NCI-H2029 treated with DMSO at 0.1 percent for 48 hours (cell line): ENCODE data around the gene HDAC4.

ENCODE experiments used
- DNase-seq: peaks from one replicate; lab custom pipeline; 2025; lab: John Stamatoyannopoulos, UW

The HDAC4 gene

DNA sequence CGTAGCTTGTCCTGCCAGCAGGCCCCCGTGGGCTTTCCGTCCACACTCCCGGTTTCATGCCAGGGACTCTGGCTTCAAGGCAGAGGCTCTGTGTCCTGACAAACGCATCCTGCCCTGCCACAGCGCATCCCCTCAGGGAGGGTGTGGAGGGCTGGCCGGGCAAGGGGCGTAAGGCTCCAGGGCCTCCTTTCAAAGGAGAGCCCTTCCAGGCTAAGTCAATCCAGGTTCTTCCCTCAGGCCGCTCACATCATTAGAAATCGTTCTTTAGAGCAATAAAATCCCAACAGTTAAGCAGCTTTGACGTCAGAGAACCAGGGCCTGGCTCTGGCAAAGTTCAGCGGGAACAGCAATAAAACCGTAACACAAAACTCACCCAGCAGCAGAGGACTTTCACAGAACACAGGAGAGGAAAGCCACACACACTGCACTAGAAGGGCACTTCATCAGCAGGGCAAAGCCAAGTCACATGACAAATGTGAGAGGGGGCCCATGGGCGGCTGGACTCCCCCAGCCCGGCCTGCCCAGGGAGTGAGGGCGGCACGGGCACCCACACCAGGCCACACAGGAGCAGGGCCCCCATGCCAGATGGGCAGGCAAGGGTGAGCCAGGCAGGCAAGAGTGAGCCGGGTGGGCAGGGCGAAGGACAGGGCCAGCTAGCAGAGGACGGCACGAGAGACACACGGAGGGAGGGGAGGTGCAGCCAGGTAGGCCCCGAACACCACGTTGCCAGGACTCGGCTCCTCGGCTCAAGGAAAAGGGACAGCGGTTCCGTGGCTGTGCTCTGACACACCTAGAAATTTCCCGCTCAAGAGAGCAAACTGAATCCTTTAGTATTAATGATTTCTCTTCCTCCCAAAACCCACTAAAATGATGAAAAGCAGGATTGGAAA, 52.0 kb downstream of the HDAC4 start:
- no peak for DNase-seq

- no peak for DNase-seq
Observed at GRCh38 chr2:239346676-239347075, 54.1 kb downstream of the HDAC4 start.

- DNase-seq, result no peak
Observed at GRCh38 chr2:239345251-239345650, 55.6 kb downstream of the HDAC4 start.

DNA sequence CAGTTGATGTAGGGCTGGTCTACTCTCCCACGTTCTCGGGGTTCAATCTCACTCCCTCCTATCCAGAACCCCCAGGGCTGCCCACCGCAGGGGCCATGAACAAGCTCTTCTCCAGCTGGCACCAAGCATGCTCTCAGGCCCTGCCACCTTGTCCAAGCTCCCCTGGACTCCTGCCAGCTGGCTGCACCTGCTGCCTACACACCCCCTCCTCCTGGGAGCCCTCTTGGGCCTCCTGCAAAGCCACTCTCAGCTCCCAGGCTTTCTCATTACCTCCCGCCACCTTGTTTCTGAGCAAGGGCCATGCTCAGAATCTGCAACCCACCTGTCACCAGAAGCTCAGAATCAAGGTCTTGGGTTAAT, 56.0 kb downstream of the HDAC4 start:
- peak; percentile 79 for DNase-seq

DNA sequence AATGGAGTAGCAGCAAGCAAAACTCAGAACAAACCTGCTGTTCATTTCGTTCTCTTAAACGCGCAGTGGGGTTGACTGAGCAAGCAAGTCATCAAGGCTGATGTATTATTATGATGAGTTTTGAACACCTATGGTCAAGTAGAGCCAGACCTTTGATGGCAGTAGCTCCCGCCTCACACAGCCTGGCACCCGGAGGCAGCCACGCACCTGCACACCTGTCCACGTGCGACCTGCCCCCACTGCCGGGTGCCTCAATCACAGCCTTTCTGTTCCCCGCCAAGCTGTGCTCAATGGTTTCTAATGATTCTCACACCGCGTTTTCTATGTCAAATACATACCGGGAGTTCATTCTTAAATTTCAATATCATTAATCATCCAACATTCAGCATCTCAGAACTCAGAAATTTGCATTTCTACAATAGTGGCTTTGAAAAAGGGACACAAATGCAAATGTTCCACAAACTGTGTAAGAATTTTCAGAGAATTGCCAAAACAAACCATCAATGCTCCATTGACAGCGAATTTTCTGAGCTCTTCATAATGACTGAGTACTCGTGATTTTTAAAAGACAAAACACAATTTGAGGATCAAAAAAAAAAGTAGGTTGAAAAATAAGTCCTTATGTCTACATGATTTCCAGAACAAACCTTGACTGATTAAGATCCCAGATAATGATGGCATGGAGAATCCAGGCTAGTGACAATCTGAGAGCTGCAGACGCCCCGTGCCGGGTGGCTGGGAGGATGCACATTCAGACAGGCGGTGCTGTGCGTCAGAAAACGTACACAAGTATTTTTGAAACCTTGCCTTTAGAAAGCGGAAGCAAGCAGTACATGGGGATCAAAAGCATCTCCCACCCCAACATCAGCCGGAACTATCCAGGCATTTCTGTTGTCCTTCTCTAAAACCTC, 56.6 kb downstream of the HDAC4 start:
- DNase-seq, result no peak

DNA sequence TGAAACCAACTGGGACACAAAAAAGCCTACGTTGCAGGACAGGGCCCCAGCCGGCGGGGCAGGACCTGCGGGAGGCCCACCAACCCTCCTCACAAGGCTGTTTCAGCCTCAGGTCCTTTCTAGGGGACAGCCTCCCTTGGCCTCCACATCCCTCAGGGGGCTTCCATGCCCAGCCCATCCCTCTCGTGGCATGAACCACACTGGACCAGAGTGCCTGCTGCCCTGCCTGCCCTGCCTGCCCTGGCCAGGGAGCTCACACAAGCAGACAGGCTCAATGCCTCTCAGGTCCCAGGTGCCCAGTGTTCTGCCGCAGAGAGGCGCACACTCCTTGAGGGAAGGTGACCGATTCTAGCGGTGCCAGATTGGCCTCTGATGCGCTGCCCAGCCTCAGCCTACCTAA, 57.4 kb downstream of the HDAC4 start:
- no peak for DNase-seq

GRCh38 chr2:239341840-239342239, 59.0 kb downstream of the HDAC4 start:
- DNase-seq, result no peak

DNA sequence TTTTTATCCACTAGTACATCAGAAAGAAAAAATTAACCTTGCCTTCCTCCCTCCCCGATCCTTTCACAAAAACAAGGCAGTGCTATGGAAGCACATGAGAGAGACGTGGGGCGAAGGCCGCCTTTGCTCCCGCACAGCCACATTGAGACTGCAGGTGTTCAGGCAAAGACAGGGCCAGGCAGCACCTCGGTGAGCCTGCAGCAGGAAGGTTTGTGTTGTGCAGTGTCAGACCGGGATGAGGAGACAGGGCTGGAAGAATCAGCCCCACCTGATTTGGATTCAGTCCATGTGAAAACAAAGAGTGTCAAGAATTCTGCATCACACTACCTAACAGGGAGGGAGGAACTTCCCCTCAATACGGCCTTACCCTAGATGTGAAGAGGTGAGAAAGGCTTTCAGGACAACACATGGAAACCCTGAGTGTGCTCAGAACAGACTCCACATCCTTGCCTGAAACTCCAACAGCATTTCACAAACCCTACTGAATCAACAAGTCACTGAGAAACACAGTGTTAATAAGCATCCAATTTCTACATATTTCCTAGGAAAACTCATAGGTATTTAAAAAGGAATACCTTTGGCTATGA, 59.6 kb downstream of the HDAC4 start:
- no peak for DNase-seq

DNA sequence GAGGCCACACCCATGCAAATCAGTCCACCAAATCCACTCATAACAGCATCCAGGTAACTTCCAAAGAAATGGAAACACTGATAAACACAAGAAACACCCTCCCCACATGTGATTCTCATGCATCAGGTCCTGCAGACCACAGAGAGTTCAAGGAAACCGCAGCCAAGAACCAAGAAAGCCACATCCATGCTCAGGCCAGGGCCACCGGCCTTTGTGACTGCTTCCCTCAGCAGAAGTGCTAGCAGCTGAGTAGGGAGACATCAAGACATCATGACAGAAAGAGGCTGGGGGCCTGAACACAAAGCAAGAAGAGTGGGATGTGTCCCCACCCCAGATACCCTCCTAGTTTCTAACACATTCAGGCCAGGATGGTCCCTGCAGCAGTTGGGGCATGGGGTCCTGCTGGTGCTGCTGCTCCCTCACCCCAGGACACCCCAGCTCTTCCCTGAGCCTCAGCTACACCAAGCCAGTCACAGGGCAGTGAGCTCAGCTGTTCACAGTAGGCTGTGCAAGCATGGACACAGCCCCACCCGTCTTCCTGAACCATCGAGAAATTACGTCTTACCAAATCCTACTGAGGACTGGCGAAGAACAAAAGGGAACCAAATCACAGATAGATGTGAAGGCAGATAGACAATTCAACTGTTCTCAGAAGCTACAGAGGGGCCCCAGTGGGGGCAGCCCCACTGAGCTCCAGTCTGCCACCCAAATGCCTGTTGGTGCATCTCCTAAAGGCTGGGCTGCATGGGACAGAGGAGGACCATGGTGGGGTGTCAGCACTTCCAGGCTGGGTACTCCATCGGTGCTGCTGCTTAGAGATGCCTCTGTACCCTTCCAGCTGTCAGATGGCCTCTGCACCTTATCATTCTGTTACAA, 60.9 kb downstream of the HDAC4 start:
- no peak for DNase-seq

- DNase-seq, result no peak
Observed at GRCh38 chr2:239339241-239339640, 61.6 kb downstream of the HDAC4 start.

GRCh38 chr2:239337877-239338484, 62.8 kb downstream of the HDAC4 start:
- peak; percentile 31 for DNase-seq

GRCh38 chr2:239337122-239337876, 63.5 kb downstream of the HDAC4 start:
- DNase-seq, result no peak

- no peak for DNase-seq
Observed at GRCh38 chr2:239331560-239331959, 69.3 kb downstream of the HDAC4 start.

DNA sequence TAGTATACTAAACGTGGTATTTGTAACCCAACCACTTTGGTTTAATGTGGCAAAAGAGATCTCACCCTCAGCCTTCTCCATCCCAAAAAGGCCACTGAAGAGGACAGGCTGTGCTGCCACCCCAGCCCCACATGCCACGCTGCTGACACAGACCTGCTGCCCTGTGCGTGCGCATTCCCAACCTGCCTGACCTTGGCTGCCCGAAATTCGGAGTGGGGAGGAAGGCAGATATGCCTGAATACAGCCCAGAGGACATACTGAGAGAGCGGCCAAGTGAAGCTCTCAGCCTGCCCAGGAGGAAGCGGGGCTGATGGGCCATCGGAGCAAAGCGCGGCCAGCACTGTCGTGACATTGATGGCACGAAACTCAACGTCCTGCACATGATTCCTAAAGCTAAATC, 70.0 kb downstream of the HDAC4 start:
- DNase-seq, result no peak

GRCh38 chr2:239329972-239330572, 70.7 kb downstream of the HDAC4 start:
- DNase-seq, result no peak

DNA sequence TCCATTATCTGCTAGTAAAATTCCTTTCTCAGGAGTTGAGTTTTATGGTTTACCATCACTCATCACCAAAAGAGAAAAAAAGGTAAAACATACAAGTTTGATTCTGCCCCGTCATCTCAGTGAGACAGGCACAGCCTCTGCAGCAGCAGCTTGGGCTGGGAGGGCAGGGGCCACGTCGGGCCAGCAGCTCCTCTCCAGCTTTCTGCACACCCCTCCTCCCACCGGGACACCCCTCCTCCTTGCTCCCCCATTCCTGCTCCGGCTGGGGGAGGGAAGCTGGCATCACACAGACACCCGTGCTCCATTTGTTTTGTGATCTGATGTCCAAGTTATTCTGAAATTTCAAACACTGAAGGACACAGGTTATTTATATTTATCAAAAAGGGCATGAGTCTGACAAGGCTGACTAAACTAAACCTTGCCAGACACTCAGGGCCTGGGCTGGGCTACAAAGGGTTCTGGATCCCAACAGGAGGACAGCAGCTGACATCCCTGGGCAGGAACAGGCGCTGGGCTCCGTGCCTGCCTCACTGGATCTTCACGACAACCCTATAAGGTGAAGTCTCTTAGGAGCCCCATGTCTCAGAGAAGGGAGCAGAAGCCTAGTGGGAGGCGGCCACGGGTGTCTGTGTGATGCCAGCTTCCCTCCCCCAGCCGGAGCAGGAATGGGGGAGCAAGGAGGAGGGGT, 71.4 kb downstream of the HDAC4 start:
- no peak for DNase-seq

DNA sequence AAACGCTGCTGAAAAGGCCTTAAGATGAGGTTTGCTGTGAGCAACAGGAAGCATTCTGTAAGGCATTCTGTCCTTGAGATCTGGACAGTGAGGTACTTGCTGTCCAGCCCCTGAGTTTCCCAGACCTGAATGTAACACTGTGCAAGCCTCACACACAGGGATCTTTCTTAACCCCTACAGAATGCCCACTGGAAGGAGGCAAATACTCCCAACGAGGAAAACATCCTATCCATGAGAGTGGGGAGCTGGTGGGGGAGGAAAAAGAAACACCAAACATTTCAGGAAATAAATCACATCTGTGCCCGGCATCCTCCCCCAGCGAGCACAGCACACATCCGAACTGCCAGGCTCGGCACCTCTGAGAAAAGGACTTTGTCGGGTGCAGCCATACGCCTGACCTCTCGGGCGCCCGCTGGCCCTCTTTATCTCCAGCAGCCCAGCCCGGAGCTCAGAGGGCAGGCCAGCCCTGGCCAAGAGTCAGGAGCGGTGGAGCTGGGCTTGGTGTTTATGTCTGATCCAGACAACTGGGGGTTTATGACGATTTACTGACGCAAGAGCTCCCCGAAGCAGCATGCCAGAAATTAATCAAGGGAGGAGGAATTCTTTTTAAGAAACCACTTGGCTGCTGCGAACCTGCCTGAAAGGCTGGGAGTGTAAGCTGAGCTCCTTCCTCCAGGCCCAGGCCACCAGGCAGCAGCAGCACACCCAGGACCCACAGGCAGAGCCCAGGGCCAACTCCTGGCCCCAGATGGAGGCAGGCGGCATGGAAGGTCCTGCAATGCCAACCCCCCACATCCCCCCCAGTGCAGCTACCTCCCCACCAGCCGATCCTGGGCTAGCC, 72.2 kb downstream of the HDAC4 start:
- DNase-seq, result no peak

- no peak for DNase-seq
Observed at GRCh38 chr2:239327536-239328350, 73.1 kb downstream of the HDAC4 start.
